Astrocyte (in vitro differentiated cells and primary cell): ENCODE measurements around the gene ARHGEF40. TPM values are rescaled to one million over a fixed set of nuclear protein-coding genes. Genes with fewer than 3 reads are reported as not detected.

Experiments used
- DNase-seq: peaks from one replicate; pipeline ENCODE4 v3.0.0-alpha.2; 2010; ENCODE audit warnings: low read depth
- FAIRE-seq: peaks from 2 replicates; lab custom pipeline; 2011; peaks lifted over from hg19 to GRCh38; lab: Jason Lieb, UNC
- H2AFZ ChIP-seq: 2 replicates; pipeline ENCODE4 v1.6.0; 2012; ENCODE audit warnings: low read depth, low read length, inconsistent platforms
- H3K27ac ChIP-seq: 2 replicates; pipeline ENCODE4 v1.5.1; 2011; ENCODE audit warnings: low read depth, low read length, inconsistent platforms
- H3K27me3 ChIP-seq: 2 replicates; pipeline ENCODE4 v1.6.0; 2011; ENCODE audit warnings: low read length, inconsistent platforms; ENCODE audit not compliant: insufficient read depth
- H3K36me3 ChIP-seq: 2 replicates; pipeline ENCODE4 v1.5.1; 2011; ENCODE audit warnings: low read length, inconsistent platforms; ENCODE audit not compliant: insufficient read depth
- H3K4me1 ChIP-seq: 2 replicates; pipeline ENCODE4 v1.5.1; 2011; ENCODE audit warnings: low read length, inconsistent platforms; ENCODE audit not compliant: insufficient read depth
- H3K4me2 ChIP-seq: 2 replicates; pipeline ENCODE4 v1.6.0; 2012; ENCODE audit warnings: low read length, inconsistent platforms
- H3K4me3 ChIP-seq: 2 replicates; pipeline ENCODE4 v1.5.1; 2011; ENCODE audit warnings: low read depth, mild to moderate bottlenecking, low read length, inconsistent platforms; ENCODE audit not compliant: insufficient read depth
- H3K79me2 ChIP-seq: 2 replicates; pipeline ENCODE4 v1.6.0; 2012; ENCODE audit warnings: mild to moderate bottlenecking, low read length, inconsistent platforms; ENCODE audit not compliant: insufficient read depth
- H3K9ac ChIP-seq: 2 replicates; pipeline ENCODE4 v1.6.0; 2012; ENCODE audit warnings: mild to moderate bottlenecking, low read length, inconsistent platforms
- H3K9me3 ChIP-seq: 2 replicates; pipeline ENCODE4 v1.5.1; 2012; ENCODE audit warnings: low read depth, mild to moderate bottlenecking, low read length, inconsistent platforms; ENCODE audit not compliant: insufficient read depth
- H4K20me1 ChIP-seq: 2 replicates; pipeline ENCODE4 v1.6.0; 2012; ENCODE audit warnings: low read length, inconsistent platforms; ENCODE audit not compliant: insufficient read depth
- H3K27ac Mint-ChIP-seq: one replicate; pipeline ENCODE4 v1.8.0; 2021; ENCODE audit warnings: mild to moderate bottlenecking, mixed read lengths; ENCODE audit not compliant: unreplicated experiment
- H3K27me3 Mint-ChIP-seq: one replicate; pipeline ENCODE4 v1.8.0; 2021; ENCODE audit warnings: low read depth, mixed read lengths; ENCODE audit not compliant: unreplicated experiment
- H3K36me3 Mint-ChIP-seq: one replicate; pipeline ENCODE4 v1.8.0; 2021; ENCODE audit warnings: low read depth, mixed read lengths; ENCODE audit not compliant: unreplicated experiment
- H3K4me1 Mint-ChIP-seq: one replicate; pipeline ENCODE4 v1.8.0; 2021; ENCODE audit warnings: low read depth, mixed read lengths; ENCODE audit not compliant: unreplicated experiment
- H3K4me3 Mint-ChIP-seq: one replicate; pipeline ENCODE4 v1.8.0; 2021; ENCODE audit warnings: mild to moderate bottlenecking, moderate library complexity, mixed read lengths; ENCODE audit not compliant: unreplicated experiment
- H3K9me3 Mint-ChIP-seq: one replicate; pipeline ENCODE4 v1.8.0; 2021; ENCODE audit warnings: mild to moderate bottlenecking, mixed read lengths; ENCODE audit not compliant: unreplicated experiment
- EZH2 ChIP-seq: IDR thresholded peaks from 2 replicates; pipeline ENCODE4 v1.6.1; 2012; ENCODE audit warnings: mild to moderate bottlenecking, low read length, inconsistent platforms; ENCODE audit not compliant: insufficient read depth
- total RNA-seq: library from RNA; stranded (reverse); gene quantifications from 2 replicates; pipeline ENCODE4 v1.2.1, GENCODE V29; 2021
- TF ChIP-seq, protein P1 (sequence below): IDR thresholded peaks from 2 replicates; pipeline ENCODE4 v1.5.1; 2011; ENCODE audit warnings: low read depth, mild to moderate bottlenecking, inconsistent platforms, low read length, moderate library complexity; ENCODE audit not compliant: insufficient read depth

ARHGEF40 gene
- total RNA-seq, 1 donor from 2014 or later, result 99.9 TPM

DNA sequence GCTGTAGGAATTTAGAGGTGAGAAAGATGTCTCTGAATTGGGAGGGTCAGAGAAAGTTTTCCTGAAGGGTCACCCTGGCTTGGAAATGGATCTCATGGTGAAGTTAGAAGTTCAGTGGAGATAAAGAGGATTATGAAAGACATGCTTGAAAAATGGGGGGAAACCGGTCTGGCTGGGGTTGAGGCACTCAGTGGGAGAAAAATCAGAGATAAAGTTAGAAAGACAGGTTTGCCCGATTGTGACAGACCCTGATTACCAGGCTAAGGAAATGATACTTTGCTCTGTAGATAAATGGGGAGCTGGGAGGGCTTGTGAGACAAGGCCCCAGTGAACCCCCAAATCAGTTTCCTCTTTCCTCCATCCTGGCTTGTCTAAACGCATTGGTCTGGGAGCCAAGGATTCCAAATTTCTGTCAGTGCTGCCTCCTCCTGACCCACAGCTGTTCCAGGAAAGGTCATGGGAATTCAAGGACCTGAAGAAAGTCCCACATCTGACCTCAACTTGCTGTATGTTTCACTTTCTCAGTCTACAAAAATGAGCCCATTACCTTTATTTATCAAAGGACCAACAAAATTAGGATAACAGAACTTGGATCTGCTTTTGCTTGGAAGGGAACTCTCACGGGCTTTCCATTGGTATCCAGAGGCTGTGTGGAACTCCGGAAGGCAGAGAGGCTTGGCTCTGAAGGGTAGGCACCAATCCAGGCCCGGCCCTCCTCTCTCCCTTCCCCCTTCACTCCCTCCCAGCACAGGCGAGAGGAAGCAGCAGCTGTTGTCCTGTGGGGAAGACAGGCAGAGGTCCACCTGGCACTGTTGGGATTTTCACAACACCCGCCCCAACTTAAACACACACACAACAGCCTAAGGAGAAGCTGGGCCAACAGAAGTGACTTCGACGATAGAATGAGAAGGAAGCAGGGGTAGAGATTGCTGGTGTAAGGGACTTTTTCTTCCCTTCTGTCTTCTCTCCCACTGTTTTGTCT lies 31.4 kb upstream of the ARHGEF40 start:
- Mint-ChIP-seq H3K9me3 (peaks cover 2% of the 10 kb centered on the region), H3K36me3 (peaks cover 2% of the 10 kb centered on the region), H3K4me1 (peaks cover 36% of the 10 kb centered on the region), H3K27me3 (peaks cover 35% of the 10 kb centered on the region), H3K27ac (peak overlapping the region; percentile 3), H3K4me3 (no peak overlapping the region)
- Histone ChIP-seq H3K27ac (no peak overlapping the region), H3K9ac (no peak overlapping the region), H2AFZ (peak overlapping the region; percentile 39), H3K4me1 (no peaks in the 10 kb centered on the region), H3K4me3 (no peak overlapping the region), H4K20me1 (no peaks in the 10 kb centered on the region), H3K9me3 (no peaks in the 10 kb centered on the region), H3K27me3 (peaks cover 8% of the 10 kb centered on the region), H3K79me2 (no peaks in the 10 kb centered on the region), H3K36me3 (no peaks in the 10 kb centered on the region), H3K4me2 (peak overlapping the region; percentile 23)
- DNase-seq (peak; percentile 49), FAIRE-seq (no peak)
- no peak for TF ChIP-seq EZH2
- TF ChIP-seq, protein P1, sequence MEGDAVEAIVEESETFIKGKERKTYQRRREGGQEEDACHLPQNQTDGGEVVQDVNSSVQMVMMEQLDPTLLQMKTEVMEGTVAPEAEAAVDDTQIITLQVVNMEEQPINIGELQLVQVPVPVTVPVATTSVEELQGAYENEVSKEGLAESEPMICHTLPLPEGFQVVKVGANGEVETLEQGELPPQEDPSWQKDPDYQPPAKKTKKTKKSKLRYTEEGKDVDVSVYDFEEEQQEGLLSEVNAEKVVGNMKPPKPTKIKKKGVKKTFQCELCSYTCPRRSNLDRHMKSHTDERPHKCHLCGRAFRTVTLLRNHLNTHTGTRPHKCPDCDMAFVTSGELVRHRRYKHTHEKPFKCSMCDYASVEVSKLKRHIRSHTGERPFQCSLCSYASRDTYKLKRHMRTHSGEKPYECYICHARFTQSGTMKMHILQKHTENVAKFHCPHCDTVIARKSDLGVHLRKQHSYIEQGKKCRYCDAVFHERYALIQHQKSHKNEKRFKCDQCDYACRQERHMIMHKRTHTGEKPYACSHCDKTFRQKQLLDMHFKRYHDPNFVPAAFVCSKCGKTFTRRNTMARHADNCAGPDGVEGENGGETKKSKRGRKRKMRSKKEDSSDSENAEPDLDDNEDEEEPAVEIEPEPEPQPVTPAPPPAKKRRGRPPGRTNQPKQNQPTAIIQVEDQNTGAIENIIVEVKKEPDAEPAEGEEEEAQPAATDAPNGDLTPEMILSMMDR, result no peak

DNA sequence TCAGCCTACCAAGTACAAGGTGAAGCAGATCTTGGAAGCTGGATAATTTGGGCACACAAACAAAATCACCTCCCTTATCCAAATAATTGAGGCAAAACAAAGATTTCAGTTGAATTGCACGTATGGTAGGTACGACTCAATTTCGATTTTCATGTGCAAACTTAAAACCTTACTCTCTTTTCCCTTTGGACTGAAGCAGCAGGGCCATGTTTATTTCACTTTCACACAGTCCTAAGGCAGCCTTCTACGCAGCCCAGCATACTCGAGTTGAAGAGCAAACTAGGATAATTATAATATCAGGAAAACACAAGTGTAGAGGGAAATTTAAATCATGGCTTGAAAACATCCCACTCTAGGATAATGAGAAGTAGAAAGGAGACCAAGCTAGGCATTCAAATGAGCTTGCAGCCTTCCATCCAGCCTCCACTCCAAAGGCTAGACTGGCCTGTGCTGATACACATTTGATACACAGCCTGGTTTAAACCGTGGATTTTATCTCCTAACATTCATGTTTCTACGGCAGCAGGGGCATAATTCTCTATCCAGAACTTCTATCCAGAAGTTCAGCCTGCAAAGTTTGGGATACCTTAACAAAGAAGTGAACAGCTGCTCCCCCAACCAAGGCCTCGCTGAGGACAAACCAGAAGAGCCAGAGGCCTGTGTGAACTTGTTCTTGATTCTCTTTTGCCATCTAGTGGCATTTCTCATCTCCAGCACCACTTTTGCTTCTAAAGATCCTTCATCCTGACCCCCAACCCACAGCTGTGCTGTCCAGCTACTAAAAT lies 30.3 kb upstream of the ARHGEF40 start:
- DNase-seq, result peak; percentile 45
- Histone ChIP-seq H2AFZ (peak overlapping the region; percentile 50), H3K36me3 (no peaks in the 10 kb centered on the region), H3K4me3 (no peak overlapping the region), H3K27me3 (peaks cover 7% of the 10 kb centered on the region), H3K4me1 (no peaks in the 10 kb centered on the region), H4K20me1 (no peaks in the 10 kb centered on the region), H3K27ac (no peak overlapping the region), H3K4me2 (no peak overlapping the region), H3K9me3 (no peaks in the 10 kb centered on the region), H3K79me2 (no peaks in the 10 kb centered on the region), H3K9ac (no peak overlapping the region)
- H3K4me3 Mint-ChIP-seq, result peak overlapping the region; percentile 35
- no peak for FAIRE-seq
- H3K9me3 Mint-ChIP-seq, result peaks cover 5% of the 10 kb centered on the region
- H3K27ac Mint-ChIP-seq, result peak overlapping the region; percentile 2
- H3K27me3 Mint-ChIP-seq, result peaks cover 28% of the 10 kb centered on the region
- no peak for TF ChIP-seq EZH2
- TF ChIP-seq, protein P1, result peak; percentile 61
- H3K4me1 Mint-ChIP-seq, result peaks cover 36% of the 10 kb centered on the region
- peaks cover 2% of the 10 kb centered on the region for H3K36me3 Mint-ChIP-seq
